Common myeloid progenitor, CD34-positive (primary cell): ENCODE results near the gene PPP1R12C.

Experiments used
- CTCF ChIA-PET: fragments of 350-600 bp; sonication (Branson Sonifier 250); formaldehyde crosslinking; loops from one replicate; lab custom pipeline; 2021; ENCODE audit warnings: antibody characterized with exemption; lab: Charles Lee
- POLR2A ChIA-PET: fragments of 350-600 bp; sonication (Branson Sonifier 250); formaldehyde crosslinking; loops from one replicate; lab custom pipeline; 2021; ENCODE audit warnings: antibody characterized with exemption; lab: Charles Lee
- DNase-seq, 3 donors: peaks; one replicate each; pipeline versions ENCODE4 v3.0.0 to v3.0.0-alpha.2; 2013
- H3K27ac ChIP-seq, 2 experiments: 1 replicate in 1 of 2; 2 replicates in 1 of 2; pipeline ENCODE4 v1.7.0; 2013; ENCODE audit warnings: inconsistent platforms in 2 of 2, low read length in 2 of 2, mild to moderate bottlenecking in 2 of 2, low read depth in 1 of 2, moderate library complexity in 1 of 2; ENCODE audit not compliant: severe bottlenecking in 2 of 2, insufficient read depth in 1 of 2, poor library complexity in 1 of 2
- H3K27me3 ChIP-seq, 5 experiments: replicated peaks in 2 of 5; 1 replicate in 3 of 5; 2 replicates in 2 of 5; pipeline versions ENCODE4 v1.6.1 to v1.7.0; 2013; ENCODE audit warnings: low read length in 4 of 5, mild to moderate bottlenecking in 2 of 5, moderate library complexity in 2 of 5, inconsistent platforms in 1 of 5; ENCODE audit not compliant: insufficient read depth in 5 of 5, control insufficient read depth in 4 of 5
- H3K36me3 ChIP-seq, 4 experiments: 1 replicate in 2 of 4; 2 replicates in 2 of 4; pipeline versions ENCODE4 v1.6.1 to v1.7.0; 2013; ENCODE audit warnings: low read length in 3 of 4, control low read depth in 1 of 4, mild to moderate bottlenecking in 1 of 4; ENCODE audit not compliant: control insufficient read depth in 4 of 4, insufficient read depth in 4 of 4
- H3K4me1 ChIP-seq, 4 experiments: 1 replicate in 3 of 4; 2 replicates in 1 of 4; pipeline versions ENCODE4 v1.6.1 to v1.7.1; 2013; ENCODE audit warnings: low read length in 3 of 4, mild to moderate bottlenecking in 3 of 4, control low read depth in 1 of 4, inconsistent platforms in 1 of 4, moderate library complexity in 1 of 4; ENCODE audit not compliant: control insufficient read depth in 4 of 4, insufficient read depth in 4 of 4; ENCODE audit errors: control extremely low read depth in 1 of 4
- H3K4me3 ChIP-seq, 7 experiments: 1 replicate in 4 of 7; 2 replicates in 3 of 7; pipeline versions ENCODE4 v1.5.1 to v1.7.0; 2013; ENCODE audit warnings: mild to moderate bottlenecking in 7 of 7, low read length in 6 of 7, moderate library complexity in 6 of 7, inconsistent platforms in 2 of 7, low read depth in 2 of 7, control low read depth in 1 of 7; ENCODE audit not compliant: insufficient read depth in 4 of 7, control insufficient read depth in 1 of 7; ENCODE audit errors: extremely low read depth in 1 of 7
- H3K9me3 ChIP-seq, 5 experiments: 1 replicate in 4 of 5; 2 replicates in 1 of 5; pipeline versions ENCODE4 v1.6.1 to v1.7.1; 2013; ENCODE audit warnings: low read length in 4 of 5, mild to moderate bottlenecking in 2 of 5, inconsistent platforms in 1 of 5, low read depth in 1 of 5, moderate library complexity in 1 of 5; ENCODE audit not compliant: control insufficient read depth in 4 of 5, insufficient read depth in 2 of 5; ENCODE audit errors: control extremely low read depth in 1 of 5
- WGBS: methylation state at CpG from one replicate; pipeline ENCODE4 v1.1.5; 2013; ENCODE audit not compliant: insufficient coverage; 5-methylcytosine and 5-hydroxymethylcytosine counted together

PPP1R12C gene

GRCh38 chr19:55046975-55047622 is 70.3 kb downstream of the PPP1R12C start:
- CTCF ChIA-PET, result interaction anchor here (1.3 to 1.5 kb wide), 2 partner anchors 16 to 166 kb away, joined by 3 to 4 read pairs; partner anchors contain the start of gene RDH13
- POLR2A ChIA-PET, result no interaction called here
- Histone ChIP-seq H3K27me3 (no peaks in the 10 kb centered on the region), H3K4me1 (peaks cover 4 to 11% (median 9%) of the 10 kb centered on the region in 4 experiments), H3K4me3 (no peak overlapping the region), H3K36me3 (peaks cover 7 to 60% (median 51%) of the 10 kb centered on the region in 4 experiments), H3K27ac (no peak overlapping the region), H3K9me3 (no peaks in the 10 kb centered on the region)
- 91% methylated on average over 15 of the region's 17 CpGs for WGBS
- no peak for DNase-seq

DNA sequence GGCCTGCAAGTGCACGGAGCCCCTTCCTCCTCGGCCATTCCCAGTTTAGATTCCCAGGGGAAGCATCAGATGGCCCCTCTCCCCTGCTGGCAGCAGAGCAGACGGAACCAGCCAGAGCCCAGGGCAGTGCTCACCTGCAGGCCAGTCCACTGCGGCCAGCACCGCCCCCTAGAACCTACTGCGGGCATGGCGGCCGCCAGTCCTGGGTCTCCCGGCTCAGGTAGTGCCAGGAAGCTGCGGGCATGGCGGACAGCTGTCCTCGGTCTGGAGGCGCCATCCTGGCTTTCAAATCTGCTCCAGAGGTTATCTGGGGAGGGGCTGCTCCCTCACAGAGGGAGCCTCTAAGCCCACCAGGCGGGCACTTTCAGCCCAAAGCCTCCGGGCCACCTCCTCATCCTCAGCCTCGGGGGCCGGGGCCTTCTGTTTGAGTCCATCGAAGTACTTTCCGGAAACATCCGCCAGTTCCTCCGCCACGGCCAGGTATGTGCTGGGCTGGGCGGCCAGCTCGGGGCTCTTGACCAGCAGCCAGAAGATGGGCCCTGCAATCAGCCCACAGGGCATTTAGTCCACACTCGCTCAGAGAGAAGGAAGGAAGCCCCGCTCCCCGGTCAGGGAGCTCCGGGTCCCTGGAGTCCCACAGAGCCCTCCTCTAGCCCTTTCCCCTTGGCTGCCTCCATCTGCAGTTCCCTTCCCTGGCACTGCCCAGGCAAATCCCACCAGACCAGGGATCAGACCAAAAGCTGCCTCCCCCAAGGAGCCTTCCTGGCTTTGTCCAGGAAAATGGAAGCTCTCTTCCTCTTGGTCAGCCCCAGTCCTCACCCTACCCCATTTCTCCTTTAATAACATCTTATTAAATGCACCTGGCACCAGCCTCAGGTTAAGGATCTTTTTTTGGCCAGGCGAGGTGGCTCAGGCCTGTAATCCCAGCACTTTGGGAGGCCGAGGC is 72.4 kb downstream of the PPP1R12C start:
- Histone ChIP-seq H3K36me3 (peaks cover 7 to 51% (median 44%) of the 10 kb centered on the region in 4 experiments), H3K4me3 (no peak overlapping the region), H3K27me3 (peaks cover 0 to 1% (median 0%) of the 10 kb centered on the region in 5 experiments), H3K4me1 (peaks cover 4 to 22% (median 19%) of the 10 kb centered on the region in 4 experiments), H3K9me3 (no peaks in the 10 kb centered on the region), H3K27ac (no peak overlapping the region)
- ChIA-PET CTCF (interaction anchor here (1.3 to 1.6 kb wide), 2 partner anchors 13 to 44 kb away, joined by 3 read pairs; no protein-coding TSS in a partner anchor), POLR2A (no interaction called here)
- WGBS, result 96% methylated on average over 21 of the region's 30 CpGs
- DNase-seq, result no peak

DNA sequence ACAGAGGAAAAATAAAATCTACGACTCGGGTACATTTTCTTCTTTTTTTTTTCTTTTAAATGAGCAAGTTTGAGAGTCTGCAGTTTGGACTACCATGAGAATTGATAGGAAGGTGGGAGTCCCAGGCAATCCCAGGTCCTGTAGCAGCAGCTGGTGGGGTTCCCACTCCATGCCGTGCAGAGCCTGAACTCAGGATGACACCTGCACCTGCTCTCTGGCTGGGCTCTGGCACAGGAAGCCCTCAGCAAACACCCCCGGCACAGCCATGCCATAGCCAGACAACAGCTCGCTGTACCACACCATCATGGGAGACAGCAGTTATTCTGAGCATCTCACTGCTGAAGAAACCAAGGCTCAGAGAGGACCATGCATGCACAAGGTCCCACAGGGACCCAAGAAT is 73.2 kb downstream of the PPP1R12C start:
- Histone ChIP-seq H3K4me1 (peaks cover 4 to 22% (median 19%) of the 10 kb centered on the region in 4 experiments), H3K27ac (no peak overlapping the region), H3K9me3 (no peaks in the 10 kb centered on the region), H3K4me3 (no peak overlapping the region), H3K36me3 (peaks cover 4 to 51% (median 44%) of the 10 kb centered on the region in 4 experiments), H3K27me3 (peaks cover 0 to 1% (median 0%) of the 10 kb centered on the region in 5 experiments)
- POLR2A ChIA-PET, result no interaction called here
- CTCF ChIA-PET, result interaction anchor here (0.7 to 1.6 kb wide), 4 partner anchors 12 to 45 kb away, joined by 3 read pairs; no protein-coding TSS in a partner anchor
- WGBS, result 98% methylated on average over 5 of the region's 5 CpGs
- DNase-seq, result no peak

GRCh38 chr19:55042688-55043087 is 74.7 kb downstream of the PPP1R12C start:
- Histone ChIP-seq H3K4me3 (peak overlapping the region in 1 of 7 experiments; percentile 72), H3K27me3 (peaks cover 0 to 1% (median 0%) of the 10 kb centered on the region in 5 experiments), H3K9me3 (no peaks in the 10 kb centered on the region), H3K36me3 (peaks cover 0 to 35% (median 30%) of the 10 kb centered on the region in 4 experiments), H3K4me1 (peaks cover 4 to 29% (median 21%) of the 10 kb centered on the region in 4 experiments), H3K27ac (no peak overlapping the region)
- 79% methylated on average over 7 of the region's 11 CpGs for WGBS
- ChIA-PET POLR2A (no interaction called here), CTCF (no interaction called here)
- DNase-seq, result no peak

DNA sequence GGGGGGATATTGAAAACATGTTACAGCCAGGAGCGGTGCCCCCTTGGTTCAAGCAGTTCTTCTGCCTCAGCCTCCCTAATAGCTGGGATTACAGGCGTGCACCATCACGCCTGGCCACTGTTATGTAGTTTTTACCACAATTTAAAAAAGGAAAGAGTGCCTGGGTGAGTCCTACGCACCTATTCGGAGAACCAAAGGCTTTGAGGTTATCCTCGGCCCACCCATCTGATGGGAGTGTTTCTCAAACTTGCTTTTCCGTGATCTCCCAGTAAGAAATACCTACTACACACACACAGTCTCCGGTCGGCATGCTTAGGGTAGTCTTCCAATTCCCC is 75.1 kb downstream of the PPP1R12C start:
- ChIA-PET CTCF (no interaction called here), POLR2A (interaction anchor here (0.6 kb wide), 1 partner anchor 85 kb away, joined by 3 read pairs; no protein-coding TSS in a partner anchor)
- peaks cover 4 to 29% (median 21%) of the 10 kb centered on the region in 4 experiments for H3K4me1 ChIP-seq
- H3K27ac ChIP-seq, result no peak overlapping the region
- 12% methylated on average over 6 of the region's 9 CpGs for WGBS
- no peak for DNase-seq
- peak overlapping the region in 4 of 7 experiments; percentile 36 to 72 (median 59) for H3K4me3 ChIP-seq
- no peaks in the 10 kb centered on the region for H3K9me3 ChIP-seq
- H3K27me3 ChIP-seq, result peaks cover 0 to 1% (median 0%) of the 10 kb centered on the region in 5 experiments
- H3K36me3 ChIP-seq, result peaks cover 0 to 31% (median 28%) of the 10 kb centered on the region in 4 experiments

DNA sequence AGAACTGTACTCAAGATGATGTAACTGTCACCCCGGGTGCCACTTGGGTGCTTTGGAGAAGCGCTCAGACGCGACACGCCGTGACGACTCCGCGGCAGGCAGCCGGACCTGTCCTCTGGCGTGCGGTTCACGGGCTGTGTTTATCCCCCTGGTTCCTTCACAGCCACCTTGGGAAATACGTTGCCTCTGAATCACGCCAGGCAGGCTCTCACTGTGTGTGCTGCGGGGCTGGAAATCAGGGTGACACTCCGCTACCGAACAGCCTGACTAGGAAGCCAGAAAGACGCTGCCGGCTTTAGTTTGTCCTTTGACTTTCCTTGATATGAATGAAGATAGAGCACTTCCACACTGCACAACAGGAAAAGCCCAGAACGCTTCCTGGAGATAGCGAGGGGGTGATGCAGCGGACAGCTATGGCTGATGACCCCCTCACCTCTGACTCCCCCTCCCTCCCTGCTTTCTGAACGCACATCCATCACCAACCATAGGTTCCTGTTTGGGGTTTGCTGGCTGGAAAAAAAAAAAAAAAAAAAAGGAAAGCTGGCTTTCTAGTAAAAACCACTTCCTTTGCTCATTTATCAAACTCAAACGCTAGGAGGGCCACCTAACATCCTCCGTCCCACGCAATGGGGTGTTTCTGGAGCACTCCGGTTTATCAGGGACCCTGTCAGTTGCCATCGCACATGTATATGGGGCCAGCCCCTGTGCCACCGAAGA is 75.7 kb downstream of the PPP1R12C start:
- no peaks in the 10 kb centered on the region for H3K9me3 ChIP-seq
- POLR2A ChIA-PET, result interaction anchor here (0.6 to 0.7 kb wide), 2 partner anchors 52 to 85 kb away, joined by 3 to 4 read pairs; no protein-coding TSS in a partner anchor
- peak overlapping the region in 5 of 7 experiments; percentile 8 to 72 (median 53) for H3K4me3 ChIP-seq
- 1% methylated on average over 26 of the region's 30 CpGs for WGBS
- peaks cover 0 to 26% (median 22%) of the 10 kb centered on the region in 4 experiments for H3K36me3 ChIP-seq
- peaks cover 0 to 1% (median 0%) of the 10 kb centered on the region in 5 experiments for H3K27me3 ChIP-seq
- peak; percentile 69 to 86 (median 82) for DNase-seq
- no peak overlapping the region for H3K27ac ChIP-seq
- CTCF ChIA-PET, result no interaction called here
- H3K4me1 ChIP-seq, result peaks cover 4 to 29% (median 21%) of the 10 kb centered on the region in 4 experiments
